Measurements from ENCODE around the gene TUBA3D.

- TF ChIP-seq, protein P1, sequence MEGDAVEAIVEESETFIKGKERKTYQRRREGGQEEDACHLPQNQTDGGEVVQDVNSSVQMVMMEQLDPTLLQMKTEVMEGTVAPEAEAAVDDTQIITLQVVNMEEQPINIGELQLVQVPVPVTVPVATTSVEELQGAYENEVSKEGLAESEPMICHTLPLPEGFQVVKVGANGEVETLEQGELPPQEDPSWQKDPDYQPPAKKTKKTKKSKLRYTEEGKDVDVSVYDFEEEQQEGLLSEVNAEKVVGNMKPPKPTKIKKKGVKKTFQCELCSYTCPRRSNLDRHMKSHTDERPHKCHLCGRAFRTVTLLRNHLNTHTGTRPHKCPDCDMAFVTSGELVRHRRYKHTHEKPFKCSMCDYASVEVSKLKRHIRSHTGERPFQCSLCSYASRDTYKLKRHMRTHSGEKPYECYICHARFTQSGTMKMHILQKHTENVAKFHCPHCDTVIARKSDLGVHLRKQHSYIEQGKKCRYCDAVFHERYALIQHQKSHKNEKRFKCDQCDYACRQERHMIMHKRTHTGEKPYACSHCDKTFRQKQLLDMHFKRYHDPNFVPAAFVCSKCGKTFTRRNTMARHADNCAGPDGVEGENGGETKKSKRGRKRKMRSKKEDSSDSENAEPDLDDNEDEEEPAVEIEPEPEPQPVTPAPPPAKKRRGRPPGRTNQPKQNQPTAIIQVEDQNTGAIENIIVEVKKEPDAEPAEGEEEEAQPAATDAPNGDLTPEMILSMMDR (IDR thresholded peaks at IDR 0.05), result no peak
- no peak for TF ChIP-seq POLR2A (IDR thresholded peaks at IDR 0.05)
These were observed 43.5 kb downstream of the TUBA3D start for GRCh38 chr2:131519466-131519865.
